LNCAP (cell line): Measurements from ENCODE around the gene RTEL1.

Source experiments
- CTCF ChIP-seq: fragments of 450-650 bp; IDR thresholded peaks from 2 replicates; pipeline ENCODE4 v1.5.1; 2017; ENCODE audit warnings: mild to moderate bottlenecking

The RTEL1 gene

GRCh38 chr20:63734946-63735858, 77.1 kb downstream of the RTEL1 start:
- no peak for TF ChIP-seq CTCF

- TF ChIP-seq CTCF, result no peak
These were observed 78.0 kb downstream of the RTEL1 start, which contains the start of gene LIME1 for GRCh38 chr20:63735859-63736718. Gene LIME1 (plus strand): TSS chr20:63736664. CDS start chr20:63737550, 886 bp downstream.

- TF ChIP-seq CTCF, result no peak
These were observed 79.0 kb downstream of the RTEL1 start for GRCh38 chr20:63736893-63737694.

- TF ChIP-seq CTCF, result no peak
These were observed 79.5 kb downstream of the RTEL1 start for GRCh38 chr20:63737695-63737944.

GRCh38 chr20:63737945-63738686, 80.0 kb downstream of the RTEL1 start:
- TF ChIP-seq CTCF, result no peak

GRCh38 chr20:63738687-63739129, 80.6 kb downstream of the RTEL1 start:
- no peak for TF ChIP-seq CTCF
